ENCODE results near the gene RUNDC1. TPM values are rescaled to one million over a fixed set of nuclear protein-coding genes. Genes with fewer than 3 reads are reported as not detected.

Gene RUNDC1
- total RNA-seq, 1 experiment from 2014 or later, result 18.2 TPM

DNA sequence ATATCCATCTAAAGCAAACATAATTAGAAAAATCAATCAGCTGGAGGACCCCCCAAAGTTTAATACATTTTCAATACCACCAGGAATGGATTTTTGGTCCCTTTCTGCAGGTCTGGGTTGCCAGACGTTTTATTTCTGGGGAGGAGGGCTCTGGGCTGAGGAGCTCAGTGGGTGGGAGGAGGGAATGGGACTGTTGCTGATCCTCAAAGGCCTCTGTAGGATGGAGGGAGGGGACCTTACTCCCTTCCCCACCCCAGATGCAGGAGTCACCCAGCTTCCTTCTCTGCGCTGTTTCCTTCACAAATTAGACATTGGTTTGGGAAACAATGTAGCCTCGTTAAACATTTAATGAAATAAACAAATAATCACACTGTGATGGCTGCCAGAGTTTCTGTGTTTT lies 51.3 kb downstream of the RUNDC1 start:
- Histone ChIP-seq H3K36me3 (ENCODE audit: control insufficient read depth, insufficient read depth, low read length) (no peaks in the 10 kb centered on the region), H3K4me1 (peaks cover 16% of the 10 kb centered on the region), H3K27me3 (replicated peaks; ENCODE audit: control insufficient read depth, insufficient read depth, low read length) (no peaks in the 10 kb centered on the region), H3K4me3 (ENCODE audit: low read depth, low read length) (no peak overlapping the region), H3K9me3 (no peaks in the 10 kb centered on the region)
- TF ChIP-seq, protein P1, sequence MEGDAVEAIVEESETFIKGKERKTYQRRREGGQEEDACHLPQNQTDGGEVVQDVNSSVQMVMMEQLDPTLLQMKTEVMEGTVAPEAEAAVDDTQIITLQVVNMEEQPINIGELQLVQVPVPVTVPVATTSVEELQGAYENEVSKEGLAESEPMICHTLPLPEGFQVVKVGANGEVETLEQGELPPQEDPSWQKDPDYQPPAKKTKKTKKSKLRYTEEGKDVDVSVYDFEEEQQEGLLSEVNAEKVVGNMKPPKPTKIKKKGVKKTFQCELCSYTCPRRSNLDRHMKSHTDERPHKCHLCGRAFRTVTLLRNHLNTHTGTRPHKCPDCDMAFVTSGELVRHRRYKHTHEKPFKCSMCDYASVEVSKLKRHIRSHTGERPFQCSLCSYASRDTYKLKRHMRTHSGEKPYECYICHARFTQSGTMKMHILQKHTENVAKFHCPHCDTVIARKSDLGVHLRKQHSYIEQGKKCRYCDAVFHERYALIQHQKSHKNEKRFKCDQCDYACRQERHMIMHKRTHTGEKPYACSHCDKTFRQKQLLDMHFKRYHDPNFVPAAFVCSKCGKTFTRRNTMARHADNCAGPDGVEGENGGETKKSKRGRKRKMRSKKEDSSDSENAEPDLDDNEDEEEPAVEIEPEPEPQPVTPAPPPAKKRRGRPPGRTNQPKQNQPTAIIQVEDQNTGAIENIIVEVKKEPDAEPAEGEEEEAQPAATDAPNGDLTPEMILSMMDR (IDR thresholded peaks at IDR 0.05; ENCODE audit: insufficient read depth in 1 of 2, low read depth in 1 of 2, low read length in 1 of 2, severe bottlenecking in 1 of 2, unreplicated experiment in 1 of 2), result no peak
- Mint-ChIP-seq H3K36me3 (ENCODE audit: insufficient read depth, unreplicated experiment) (no peaks in the 10 kb centered on the region), H3K27ac (ENCODE audit: unreplicated experiment) (no peak overlapping the region), H3K4me1 (ENCODE audit: low read depth, unreplicated experiment) (peaks cover 10% of the 10 kb centered on the region), H3K27me3 (ENCODE audit: insufficient read depth, unreplicated experiment) (no peaks in the 10 kb centered on the region), H3K4me3 (ENCODE audit: unreplicated experiment) (no peak overlapping the region), H3K9me3 (ENCODE audit: unreplicated experiment) (no peaks in the 10 kb centered on the region)
- POLR2A ChIA-PET, result no interaction called here
- no TSS peak for BruUV-seq (replicated peaks)
- DNase-seq, result no peak
- intact Hi-C loops (cut with micrococcal nuclease; ENCODE audit: unreplicated experiment), result no loop called here
- CTCF ChIA-PET, result interaction anchor here (1.0 kb wide), 1 partner anchor 35 kb away, joined by 3 read pairs; no protein-coding TSS in a partner anchor

DNA sequence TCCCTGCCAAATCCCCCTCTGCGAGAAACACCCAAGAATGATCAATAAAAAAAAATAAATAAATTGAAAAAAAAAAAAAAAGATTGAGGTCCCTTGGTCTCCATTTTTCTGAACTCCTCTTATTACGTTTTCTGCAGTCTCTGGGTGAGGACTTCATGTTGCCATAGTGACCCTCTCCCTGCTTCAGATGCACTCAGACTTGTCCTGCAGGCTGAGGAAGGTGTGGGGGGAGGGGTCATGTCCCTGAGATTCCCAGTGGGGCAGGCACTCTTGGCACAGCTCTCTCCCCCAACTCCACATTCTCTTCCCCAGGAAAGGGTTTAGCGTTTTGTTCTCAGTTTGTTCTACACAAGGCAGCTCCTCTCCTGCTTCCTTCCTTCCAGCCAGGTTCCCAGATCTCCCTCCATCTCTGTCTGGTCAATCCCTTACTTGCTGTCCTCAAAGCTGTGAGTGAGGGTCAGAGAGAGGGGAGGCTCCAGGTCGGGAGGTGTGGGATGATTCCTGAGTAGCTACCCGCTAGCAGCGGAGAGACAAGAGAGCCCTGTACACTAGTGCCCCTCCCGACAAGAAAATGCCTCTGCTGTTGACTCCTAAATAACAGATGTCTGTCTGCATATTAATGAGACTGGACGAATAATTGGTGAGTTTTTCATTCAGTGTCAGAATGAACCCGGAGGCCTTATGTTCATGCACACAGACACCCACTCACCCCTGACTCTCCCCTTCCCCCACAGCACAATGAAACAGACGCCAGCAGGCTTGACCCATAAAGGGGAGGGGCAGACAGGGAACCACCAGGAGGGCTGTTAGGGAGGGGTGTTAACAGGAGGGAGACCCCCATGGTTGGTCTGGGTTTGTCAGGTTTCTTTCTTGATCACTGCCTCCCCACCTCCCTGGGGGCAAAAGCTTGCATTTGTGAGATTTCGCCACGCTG lies 53.9 kb downstream of the RUNDC1 start:
- no peaks in the 10 kb centered on the region for H3K36me3 Mint-ChIP-seq (ENCODE audit: insufficient read depth, unreplicated experiment)
- H3K27me3 Mint-ChIP-seq (ENCODE audit: insufficient read depth, unreplicated experiment), result no peaks in the 10 kb centered on the region
- H3K4me1 Mint-ChIP-seq (ENCODE audit: low read depth, unreplicated experiment), result peaks cover 10% of the 10 kb centered on the region
- H3K9me3 Mint-ChIP-seq (ENCODE audit: unreplicated experiment), result no peaks in the 10 kb centered on the region
- DNase-seq, result peak in 1 of 2 experiments; percentile 53
- H3K4me3 ChIP-seq (ENCODE audit: low read depth, low read length), result no peak overlapping the region
- intact Hi-C loops (cut with micrococcal nuclease; ENCODE audit: unreplicated experiment), result no loop called here
- peaks cover 16% of the 10 kb centered on the region for H3K4me1 ChIP-seq
- no peaks in the 10 kb centered on the region for H3K27me3 ChIP-seq (replicated peaks; ENCODE audit: control insufficient read depth, insufficient read depth, low read length)
- H3K4me3 Mint-ChIP-seq (ENCODE audit: unreplicated experiment), result no peak overlapping the region
- peak overlapping the region; percentile 35 for H3K27ac Mint-ChIP-seq (ENCODE audit: unreplicated experiment)
- CTCF ChIA-PET, result interaction anchor here (0.6 kb wide), 1 partner anchor 155 kb away, joined by 5 read pairs; no protein-coding TSS in a partner anchor
- TF ChIP-seq, protein P1 (IDR thresholded peaks at IDR 0.05; ENCODE audit: insufficient read depth in 1 of 2, low read depth in 1 of 2, low read length in 1 of 2, severe bottlenecking in 1 of 2, unreplicated experiment in 1 of 2), result no peak
- no peaks in the 10 kb centered on the region for H3K9me3 ChIP-seq
- BruUV-seq (replicated peaks), result no TSS peak
- H3K36me3 ChIP-seq (ENCODE audit: control insufficient read depth, insufficient read depth, low read length), result no peaks in the 10 kb centered on the region
- POLR2A ChIA-PET, result no interaction called here

DNA sequence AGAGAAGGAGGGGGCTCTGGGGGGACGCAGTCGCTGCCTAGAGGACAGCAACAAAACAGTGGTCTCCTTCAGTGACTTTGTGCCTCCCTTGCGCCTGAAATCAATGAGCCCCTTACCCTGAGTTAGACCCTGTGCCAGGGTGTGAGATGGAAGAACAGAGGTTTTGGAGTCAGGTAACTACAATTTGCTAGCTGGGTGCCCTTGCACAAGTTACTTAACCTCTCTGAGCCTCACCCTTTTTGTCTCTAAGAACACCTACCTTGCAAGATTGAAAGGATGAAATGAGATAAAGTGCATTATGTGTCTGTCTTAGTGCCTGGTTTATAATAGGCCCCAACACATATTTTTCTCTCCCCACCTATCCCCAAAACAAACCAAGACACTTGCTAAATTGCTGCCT lies 54.5 kb downstream of the RUNDC1 start:
- peaks cover 10% of the 10 kb centered on the region for H3K4me1 Mint-ChIP-seq (ENCODE audit: low read depth, unreplicated experiment)
- no peaks in the 10 kb centered on the region for H3K36me3 ChIP-seq (ENCODE audit: control insufficient read depth, insufficient read depth, low read length)
- no peak for DNase-seq
- CTCF ChIA-PET, result no interaction called here
- H3K4me3 ChIP-seq (ENCODE audit: low read depth, low read length), result no peak overlapping the region
- POLR2A ChIA-PET, result no interaction called here
- peaks cover 12% of the 10 kb centered on the region for H3K4me1 ChIP-seq
- H3K9me3 Mint-ChIP-seq (ENCODE audit: unreplicated experiment), result no peaks in the 10 kb centered on the region
- intact Hi-C loops (cut with micrococcal nuclease; ENCODE audit: unreplicated experiment), result no loop called here
- no peaks in the 10 kb centered on the region for H3K9me3 ChIP-seq
- H3K27me3 ChIP-seq (replicated peaks; ENCODE audit: control insufficient read depth, insufficient read depth, low read length), result no peaks in the 10 kb centered on the region
- H3K27me3 Mint-ChIP-seq (ENCODE audit: insufficient read depth, unreplicated experiment), result no peaks in the 10 kb centered on the region
- no peak overlapping the region for H3K27ac Mint-ChIP-seq (ENCODE audit: unreplicated experiment)
- no peaks in the 10 kb centered on the region for H3K36me3 Mint-ChIP-seq (ENCODE audit: insufficient read depth, unreplicated experiment)
- no peak overlapping the region for H3K4me3 Mint-ChIP-seq (ENCODE audit: unreplicated experiment)
- TF ChIP-seq, protein P1 (IDR thresholded peaks at IDR 0.05; ENCODE audit: insufficient read depth in 1 of 2, low read depth in 1 of 2, low read length in 1 of 2, severe bottlenecking in 1 of 2, unreplicated experiment in 1 of 2), result no peak
- no TSS peak for BruUV-seq (replicated peaks)

All from Caco-2 (cell line).